K562 (cell line): ENCODE results near the gene ATXN7L1.

Source experiments
- CEBPB ChIP-seq: fragments of 450-650 bp; IDR thresholded peaks from 2 replicates; pipeline ENCODE4 v1.6.1; 2016; ENCODE audit warnings: missing genetic modification characterization, missing compliant biosample characterization
- IFI16 ChIP-seq: fragments of 250-450 bp; sonication (Bioruptor Pico); IDR thresholded peaks from 2 replicates; pipeline ENCODE4 v2.1.2; 2022; ENCODE audit warnings: mild to moderate bottlenecking, inconsistent platforms
- IRF2 ChIP-seq: sonication (generic); formaldehyde crosslinking; IDR thresholded peaks from 2 replicates; pipeline ENCODE4 v1.8.1; 2022; ENCODE audit warnings: mild to moderate bottlenecking, missing genetic modification reagents
- MAX ChIP-seq: sonication (generic); formaldehyde crosslinking; IDR thresholded peaks from 2 replicates; pipeline ENCODE4 v1.9.0; 2022; ENCODE audit warnings: mild to moderate bottlenecking, missing genetic modification reagents
- NBN ChIP-seq: fragments of 450-650 bp; IDR thresholded peaks from 2 replicates; pipeline ENCODE4 v1.6.1; 2016; ENCODE audit warnings: low read depth, mild to moderate bottlenecking
- POLR2AphosphoS5 ChIP-seq: IDR thresholded peaks from 2 replicates; pipeline ENCODE4 v1.6.1; 2011; ENCODE audit warnings: mild to moderate bottlenecking, low read depth, low read length, moderate library complexity; ENCODE audit not compliant: control insufficient read depth, insufficient read depth
- POLR3G ChIP-seq: IDR thresholded peaks from 2 replicates; pipeline ENCODE4 v1.6.1; 2011; ENCODE audit not compliant: insufficient read length, insufficient replicate concordance; ENCODE audit errors: extremely low read depth
- SRSF1 ChIP-seq: fragments of 200-400 bp; formaldehyde crosslinking; IDR thresholded peaks from 2 replicates; pipeline ENCODE4 v1.6.1; 2017; ENCODE audit warnings: mild to moderate bottlenecking, low read depth, low read length, moderate library complexity
- TCF7 ChIP-seq: sonication (generic); IDR thresholded peaks from 2 replicates; pipeline ENCODE4 v1.6.1; 2016; ENCODE audit warnings: antibody characterized with exemption, borderline replicate concordance
- ZMIZ1 ChIP-seq, 2 experiments: fragments of 150-350 bp in 1 of 2; IDR thresholded peaks; 2 replicates each; pipeline ENCODE4 v1.6.1; 2012 to 2016; ENCODE audit warnings: low read depth in 2 of 2, low read length in 2 of 2, mild to moderate bottlenecking in 1 of 2, moderate library complexity in 1 of 2
- ZNF24 ChIP-seq: fragments of 450-650 bp; IDR thresholded peaks from 2 replicates; pipeline ENCODE4 v1.6.1; 2016
- ZNF780A ChIP-seq: fragments of 250-450 bp; sonication (Bioruptor Pico); IDR thresholded peaks from 2 replicates; pipeline ENCODE4 v1.5.0; 2021; ENCODE audit warnings: mild to moderate bottlenecking

- TF ChIP-seq NBN (no peak), MAX (CRISPR knock-in tag) (no peak), TCF7 (no peak), POLR2AphosphoS5 (no peak), POLR3G (no peak), SRSF1 (no peak), IRF2 (CRISPR knock-in tag) (no peak), CEBPB (tag) (no peak), ZNF24 (no peak), ZNF780A (CRISPR knock-in tag) (no peak), ZMIZ1 (IDR thresholded peaks at IDR 0.05; ENCODE audit: low read depth in 2 of 2, low read length in 2 of 2) (no peak), IFI16 (CRISPR knock-in tag) (no peak)
Measured at GRCh38 chr7:105846404-105846803, 30.0 kb downstream of the ATXN7L1 start.
